Measurements from ENCODE around the gene FASN. TPM values are rescaled to one million over a fixed set of nuclear protein-coding genes. Genes with fewer than 3 reads are reported as not detected.

Gene FASN
- polyA plus RNA-seq, 1 donor from 2014 or later = 26.4 TPM

DNA sequence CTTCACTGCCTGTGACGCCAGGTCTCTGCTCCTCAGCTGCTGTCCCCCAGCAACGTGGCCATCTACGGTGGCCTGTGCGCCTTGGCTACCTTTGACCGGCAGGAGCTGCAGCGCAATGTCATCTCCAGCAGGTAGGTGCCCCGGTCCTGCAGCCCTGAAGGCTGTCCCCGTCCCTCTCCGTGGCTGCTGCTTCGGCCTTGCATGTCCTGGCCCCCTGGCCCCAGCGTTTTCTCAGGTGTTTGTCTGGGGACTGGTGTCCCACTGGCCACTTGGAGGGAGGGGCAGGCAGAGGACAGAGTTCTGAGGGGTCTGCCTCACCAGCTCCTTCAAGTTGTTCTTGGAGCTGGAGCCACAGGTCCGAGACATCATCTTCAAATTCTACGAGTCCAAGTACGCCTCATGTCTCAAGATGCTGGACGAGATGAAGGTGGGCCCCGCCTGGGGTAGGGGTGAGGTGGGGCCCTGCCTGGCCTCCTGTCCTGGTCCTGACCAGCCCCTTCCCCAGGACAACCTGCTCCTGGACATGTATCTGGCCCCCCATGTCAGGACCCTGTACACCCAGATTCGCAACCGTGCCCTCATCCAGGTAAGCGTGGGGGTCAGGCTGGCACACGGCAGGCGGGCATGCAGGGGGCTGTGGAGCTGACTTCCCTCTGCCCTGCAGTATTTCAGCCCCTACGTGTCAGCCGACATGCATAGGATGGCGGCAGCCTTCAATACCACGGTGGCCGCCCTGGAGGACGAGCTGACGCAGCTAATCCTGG lies 41.9 kb downstream of the FASN start:
- H3K9me3 ChIP-seq (ENCODE audit: low read length) = no peaks in the 10 kb centered on the region
- no peaks in the 10 kb centered on the region for H3K9me2 ChIP-seq (ENCODE audit: insufficient read depth, low read length)
- no peak overlapping the region for H3K4me2 ChIP-seq (ENCODE audit: low read length)
- no peak overlapping the region for H2AFZ ChIP-seq (ENCODE audit: low read depth, low read length)
- no peak overlapping the region for H3K4me3 ChIP-seq (ENCODE audit: low read length)
- no peaks in the 10 kb centered on the region for H3F3A ChIP-seq (ENCODE audit: insufficient read depth, low read length, poor library complexity, severe bottlenecking)
- no peak overlapping the region for H3K9ac ChIP-seq (ENCODE audit: low read length)
- H3K79me2 ChIP-seq (replicated peaks; ENCODE audit: insufficient read depth, low read length) = peaks cover 10% of the 10 kb centered on the region
- TF ChIP-seq EP300 (conservative IDR thresholded peaks at IDR 0.05; ENCODE audit: poor library complexity, severe bottlenecking) (no peak), EZH2 (IDR thresholded peaks at IDR 0.05; ENCODE audit: borderline replicate concordance, insufficient read depth, low read length, poor library complexity, severe bottlenecking) (no peak), MXI1 (conservative IDR thresholded peaks at IDR 0.05; ENCODE audit: poor library complexity, severe bottlenecking) (no peak), REST (IDR thresholded peaks at IDR 0.05; ENCODE audit: borderline replicate concordance) (no peak), POLR2AphosphoS5 (IDR thresholded peaks at IDR 0.05) (no peak), TAF1 (IDR thresholded peaks at IDR 0.05; ENCODE audit: low read depth) (no peak), SMC3 (conservative IDR thresholded peaks at IDR 0.05; ENCODE audit: poor library complexity) (no peak), RAD21 (conservative IDR thresholded peaks at IDR 0.05) (no peak)
- TF ChIP-seq, protein P1, sequence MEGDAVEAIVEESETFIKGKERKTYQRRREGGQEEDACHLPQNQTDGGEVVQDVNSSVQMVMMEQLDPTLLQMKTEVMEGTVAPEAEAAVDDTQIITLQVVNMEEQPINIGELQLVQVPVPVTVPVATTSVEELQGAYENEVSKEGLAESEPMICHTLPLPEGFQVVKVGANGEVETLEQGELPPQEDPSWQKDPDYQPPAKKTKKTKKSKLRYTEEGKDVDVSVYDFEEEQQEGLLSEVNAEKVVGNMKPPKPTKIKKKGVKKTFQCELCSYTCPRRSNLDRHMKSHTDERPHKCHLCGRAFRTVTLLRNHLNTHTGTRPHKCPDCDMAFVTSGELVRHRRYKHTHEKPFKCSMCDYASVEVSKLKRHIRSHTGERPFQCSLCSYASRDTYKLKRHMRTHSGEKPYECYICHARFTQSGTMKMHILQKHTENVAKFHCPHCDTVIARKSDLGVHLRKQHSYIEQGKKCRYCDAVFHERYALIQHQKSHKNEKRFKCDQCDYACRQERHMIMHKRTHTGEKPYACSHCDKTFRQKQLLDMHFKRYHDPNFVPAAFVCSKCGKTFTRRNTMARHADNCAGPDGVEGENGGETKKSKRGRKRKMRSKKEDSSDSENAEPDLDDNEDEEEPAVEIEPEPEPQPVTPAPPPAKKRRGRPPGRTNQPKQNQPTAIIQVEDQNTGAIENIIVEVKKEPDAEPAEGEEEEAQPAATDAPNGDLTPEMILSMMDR (IDR thresholded peaks at IDR 0.05; ENCODE audit: poor library complexity, severe bottlenecking) = no peak
- H3K27ac ChIP-seq (ENCODE audit: low read length) = no peak overlapping the region
- H3K36me3 ChIP-seq (ENCODE audit: insufficient read depth, low read length) = no peaks in the 10 kb centered on the region
- no peaks in the 10 kb centered on the region for H3K27me3 ChIP-seq (ENCODE audit: insufficient read depth, low read depth, low read length)
- H4K20me1 ChIP-seq (ENCODE audit: insufficient read depth) = no peaks in the 10 kb centered on the region

GRCh38 chr17:82055023-82055964 lies 42.7 kb downstream of the FASN start:
- TF ChIP-seq EZH2 (IDR thresholded peaks at IDR 0.05; ENCODE audit: borderline replicate concordance, insufficient read depth, low read length, poor library complexity, severe bottlenecking) (no peak), REST (IDR thresholded peaks at IDR 0.05; ENCODE audit: borderline replicate concordance) (no peak), TAF1 (IDR thresholded peaks at IDR 0.05; ENCODE audit: low read depth) (no peak), RAD21 (conservative IDR thresholded peaks at IDR 0.05) (no peak), EP300 (conservative IDR thresholded peaks at IDR 0.05; ENCODE audit: poor library complexity, severe bottlenecking) (no peak), MXI1 (conservative IDR thresholded peaks at IDR 0.05; ENCODE audit: poor library complexity, severe bottlenecking) (no peak), SMC3 (conservative IDR thresholded peaks at IDR 0.05; ENCODE audit: poor library complexity) (no peak), POLR2AphosphoS5 (IDR thresholded peaks at IDR 0.05) (no peak)
- TF ChIP-seq, protein P1 (IDR thresholded peaks at IDR 0.05; ENCODE audit: poor library complexity, severe bottlenecking) = no peak
- Histone ChIP-seq H2AFZ (ENCODE audit: low read depth, low read length) (no peak overlapping the region), H3K27me3 (ENCODE audit: insufficient read depth, low read depth, low read length) (no peaks in the 10 kb centered on the region), H3K4me2 (ENCODE audit: low read length) (no peak overlapping the region), H3K9me3 (ENCODE audit: low read length) (no peaks in the 10 kb centered on the region), H3F3A (ENCODE audit: insufficient read depth, low read length, poor library complexity, severe bottlenecking) (no peaks in the 10 kb centered on the region), H3K79me2 (replicated peaks; ENCODE audit: insufficient read depth, low read length) (peaks cover 10% of the 10 kb centered on the region), H3K36me3 (ENCODE audit: insufficient read depth, low read length) (no peaks in the 10 kb centered on the region), H3K4me3 (ENCODE audit: low read length) (no peak overlapping the region), H4K20me1 (ENCODE audit: insufficient read depth) (no peaks in the 10 kb centered on the region), H3K9ac (ENCODE audit: low read length) (no peak overlapping the region), H3K9me2 (ENCODE audit: insufficient read depth, low read length) (no peaks in the 10 kb centered on the region), H3K27ac (ENCODE audit: low read length) (no peak overlapping the region)
